ENCODE data around the gene TPRG1.
A peak's percentile ranks its signal among the peaks of the same experiment; 100 is the strongest.
"Not testable (repeated sequence)": the region's sequence is repeated elsewhere in the genome, so short reads cannot be mapped to it uniquely, and the experiment has no call there.

The TPRG1 gene

GRCh38 chr3:189307963-189308362 lies 136.2 kb downstream of the TPRG1 start:
- no peak for DNase-seq (ENCODE audit: insufficient read length, low spot score)
- no peak for FAIRE-seq

GRCh38 chr3:189308608-189309007 lies 136.8 kb downstream of the TPRG1 start:
- FAIRE-seq (no peak), DNase-seq (ENCODE audit: insufficient read length, low spot score) (no peak)

GRCh38 chr3:189309400-189309975 lies 137.7 kb downstream of the TPRG1 start:
- DNase-seq (ENCODE audit: insufficient read length, low spot score) (no peak), FAIRE-seq (peak; percentile 77)

- DNase-seq (ENCODE audit: insufficient read length, low spot score) (no peak), FAIRE-seq (no peak)
Measured at GRCh38 chr3:189311521-189311920, 139.8 kb downstream of the TPRG1 start.

- peak; percentile 4 for FAIRE-seq
Measured at GRCh38 chr3:189312866-189313265, 141.1 kb downstream of the TPRG1 start.

GRCh38 chr3:189316296-189317019 lies 144.7 kb downstream of the TPRG1 start:
- FAIRE-seq, result no peak
- no peak for DNase-seq (ENCODE audit: insufficient read length, low spot score)

More at GRCh38 chr3:189312866-189313265, 141.1 kb downstream of the TPRG1 start:
- no peak for DNase-seq (ENCODE audit: insufficient read length, low spot score)

GRCh38 chr3:189317911-189318310 lies 146.1 kb downstream of the TPRG1 start:
- FAIRE-seq, result no peak
- DNase-seq (ENCODE audit: insufficient read length, low spot score), result no peak

- DNase-seq (ENCODE audit: insufficient read length, low spot score) (no peak), FAIRE-seq (no peak)
Measured at GRCh38 chr3:189320511-189320910, 148.7 kb downstream of the TPRG1 start.

GRCh38 chr3:189322339-189322738 lies 150.6 kb downstream of the TPRG1 start:
- FAIRE-seq, result no peak
- DNase-seq (ENCODE audit: insufficient read length, low spot score), result no peak

GRCh38 chr3:189324538-189325138 lies 152.9 kb downstream of the TPRG1 start:
- FAIRE-seq, result peak; percentile 100
- DNase-seq (ENCODE audit: insufficient read length, low spot score), result peak; percentile 51

GRCh38 chr3:189325454-189325853 lies 153.7 kb downstream of the TPRG1 start:
- FAIRE-seq (no peak), DNase-seq (ENCODE audit: insufficient read length, low spot score) (no peak)

- not testable (repeated sequence) for DNase-seq (ENCODE audit: insufficient read length, low spot score)
Measured at GRCh38 chr3:189329630-189330029, 157.9 kb downstream of the TPRG1 start.

GRCh38 chr3:189330066-189330465 lies 158.3 kb downstream of the TPRG1 start:
- peak; percentile 23 for FAIRE-seq
- no peak for DNase-seq (ENCODE audit: insufficient read length, low spot score)

More at GRCh38 chr3:189329630-189330029, 157.9 kb downstream of the TPRG1 start:
- not testable (repeated sequence) for FAIRE-seq

- FAIRE-seq (no peak), DNase-seq (ENCODE audit: insufficient read length, low spot score) (no peak)
Measured at GRCh38 chr3:189331002-189331418, 159.2 kb downstream of the TPRG1 start.

- no peak for DNase-seq (ENCODE audit: insufficient read length, low spot score)
- no peak for FAIRE-seq
Measured at GRCh38 chr3:189334064-189334920, 162.5 kb downstream of the TPRG1 start.

- FAIRE-seq, result no peak
Measured at GRCh38 chr3:189337673-189338091, 165.9 kb downstream of the TPRG1 start.

GRCh38 chr3:189338366-189338765 lies 166.6 kb downstream of the TPRG1 start:
- FAIRE-seq (no peak), DNase-seq (ENCODE audit: insufficient read length, low spot score) (no peak)

More at GRCh38 chr3:189337673-189338091, 165.9 kb downstream of the TPRG1 start:
- no peak for DNase-seq (ENCODE audit: insufficient read length, low spot score)

- DNase-seq (ENCODE audit: insufficient read length, low spot score), result no peak
- FAIRE-seq, result no peak
Measured at GRCh38 chr3:189339996-189340395, 168.2 kb downstream of the TPRG1 start.

GRCh38 chr3:189340680-189341460 lies 169.1 kb downstream of the TPRG1 start:
- FAIRE-seq, result peak; percentile 49
- DNase-seq (ENCODE audit: insufficient read length, low spot score), result no peak

GRCh38 chr3:189342811-189343210 lies 171.0 kb downstream of the TPRG1 start:
- no peak for DNase-seq (ENCODE audit: insufficient read length, low spot score)
- no peak for FAIRE-seq
